ENCODE data around the gene TRIM26. TPM values are rescaled to one million over a fixed set of nuclear protein-coding genes. Genes with fewer than 3 reads are reported as not detected.
A peak's percentile ranks its signal among the peaks of the same experiment; 100 is the strongest.

TRIM26 gene
- total and polyA plus RNA-seq, 2 of the 8 experiments (the other 6 are each of a cell fraction or from before 2014, with no cell fraction given) = 21.5 to 32.3 TPM

DNA sequence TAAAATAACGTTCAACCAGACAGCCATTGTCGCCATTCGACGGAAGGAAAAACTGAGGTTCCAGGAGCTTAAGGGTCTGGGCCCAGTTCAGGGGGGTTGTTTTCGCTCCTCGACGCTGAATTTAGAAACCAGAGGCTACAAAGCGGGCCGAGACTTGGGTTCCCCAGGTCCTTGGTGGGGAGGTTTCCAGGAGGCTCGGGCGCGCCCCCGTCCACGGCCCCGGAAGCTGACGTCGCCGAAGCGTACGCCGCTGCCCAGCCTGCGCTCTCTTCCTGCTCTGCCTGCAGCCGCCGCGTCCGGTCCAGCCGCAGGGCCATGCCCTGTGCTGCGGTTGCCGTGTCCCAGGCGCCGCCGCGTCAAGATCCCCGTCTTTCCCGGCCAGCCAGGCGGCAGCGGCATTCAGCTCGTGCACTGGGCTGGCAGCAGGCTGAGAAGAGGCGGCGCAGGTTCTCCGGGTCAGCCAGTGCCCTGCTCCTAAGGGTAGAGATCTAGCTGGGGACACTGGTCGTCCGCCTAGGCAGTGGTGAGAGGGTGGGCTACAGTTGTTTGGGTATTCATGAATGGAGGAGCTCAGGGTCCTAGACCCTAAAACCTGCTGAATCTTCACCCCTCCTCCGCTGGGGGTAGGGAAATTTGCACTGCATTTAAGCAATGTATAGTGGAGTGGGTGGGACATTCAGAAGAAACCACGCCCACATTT is 901 bp upstream of the TRIM26 start:
- Histone ChIP-seq H2AK5ac (ENCODE audit: low read depth, low read length) (no peak overlapping the region; the same call in 1 of the 2 replicates), H3K18ac (ENCODE audit: extremely low read depth, low read length) (peak overlapping the region; percentile 97), H2AFZ (ENCODE audit: low read length) (peak overlapping the region; percentile 69), H2BK12ac (ENCODE audit: low read depth, low read length) (peak overlapping the region; percentile 86), H3K9me3 (ENCODE audit: insufficient read depth in 2 of 2, low read depth in 1 of 2, low read length in 1 of 2) (no peaks in the 10 kb centered on the region), H4K91ac (replicated peaks; ENCODE audit: insufficient read length, low read length) (peak overlapping the region; percentile 72), H4K20me1 (replicated peaks in 1 of 2; ENCODE audit: control insufficient read depth in 1 of 2, insufficient read depth in 2 of 2, low read length in 2 of 2) (peaks cover 0 to 8% of the 10 kb centered on the region in 2 experiments), H2BK15ac (ENCODE audit: low read length) (peak overlapping the region; percentile 72; the same call in 1 of the 2 replicates), H3K79me2 (ENCODE audit: control insufficient read depth in 1 of 2, insufficient read depth in 2 of 2, low read length in 2 of 2) (peaks cover 0 to 31% of the 10 kb centered on the region in 2 experiments; a peak in 3 of 4 replicates), H2BK20ac (ENCODE audit: low read length) (no peak overlapping the region), H4K8ac (ENCODE audit: extremely low read depth, insufficient read depth, low read length) (peak overlapping the region; percentile 88), H2BK120ac (replicated peaks; ENCODE audit: low read depth, low read length) (peak overlapping the region; percentile 6), H3K4me3 (ENCODE audit: extremely low read depth in 1 of 4, insufficient read depth in 2 of 4, low read depth in 3 of 4, low read length in 4 of 4) (peak overlapping the region; percentile 57 to 97 (median 94)), H2BK5ac (ENCODE audit: low read depth, low read length) (peak overlapping the region; percentile 63; the same call in 1 of the 2 replicates), H3K4me2 (ENCODE audit: insufficient read depth in 1 of 2, low read depth in 2 of 2, low read length in 2 of 2) (peak overlapping the region; percentile 80 to 86), H3K27ac (ENCODE audit: low read depth, low read length) (no peak overlapping the region), H3K23me2 (ENCODE audit: low read depth, low read length) (peaks cover 14% of the 10 kb centered on the region), H4K5ac (ENCODE audit: insufficient read length, low read depth, low read length) (peak overlapping the region; percentile 69), H3K79me1 (ENCODE audit: low read depth, low read length) (peaks cover 9% of the 10 kb centered on the region; the same call in 1 of the 2 replicates), H3K4ac (replicated peaks; ENCODE audit: insufficient read length, low read depth, low read length) (no peak overlapping the region), H3K14ac (ENCODE audit: insufficient read length) (no peak overlapping the region), H3K9ac (replicated peaks in 1 of 4; ENCODE audit: extremely low read depth in 1 of 4, low read depth in 3 of 4, low read length in 3 of 4) (peak overlapping the region in 3 of 4 experiments; percentile 24 to 65 (median 59); a peak in 5 of 7 replicates), H3K27me3 (replicated peaks in 1 of 4; ENCODE audit: control insufficient read depth in 3 of 4, extremely low read depth in 1 of 4, insufficient read depth in 3 of 4, low read length in 3 of 4) (no peaks in the 10 kb centered on the region; a peak in 1 of 7 replicates), H3K4me1 (replicated peaks in 1 of 4; ENCODE audit: control insufficient read depth in 3 of 4, insufficient read depth in 4 of 4, low read length in 3 of 4) (peaks cover 2 to 7% (median 5%) of the 10 kb centered on the region in 4 experiments; a peak in 4 of 7 replicates), H3K23ac (ENCODE audit: insufficient read length) (no peak overlapping the region), H3K56ac (replicated peaks; ENCODE audit: insufficient read length, low read depth, low read length) (peak overlapping the region; percentile 27), H3K36me3 (ENCODE audit: control insufficient read depth in 2 of 4, insufficient read depth in 4 of 4, low read length in 3 of 4) (no peaks in the 10 kb centered on the region)
- FAIRE-seq = no peak
- ChIA-PET CTCF (ENCODE audit: partially characterized antibody) (interaction anchor here (0.6 to 1.6 kb wide), 4 partner anchors 13 to 1211 kb away, joined by 3 to 4 read pairs (median 4); no protein-coding TSS in a partner anchor), POLR2A (ENCODE audit: partially characterized antibody) (interaction anchor here (0.6 to 2.1 kb wide), 10 partner anchors 12 to 239 kb away, joined by 3 to 17 read pairs (median 3); partner anchors contain the start of gene TRIM39)
- WGBS, 2 experiments (ENCODE audit: extremely low coverage in 1 of 2, insufficient coverage in 1 of 2, insufficient read length in 1 of 2, insufficient replicate concordance in 2 of 2, low coverage in 1 of 2, low lambda C conversion rate in 2 of 2, missing lambda C conversion rate in 1 of 2) = 14% methylated on average over 38 of the region's 45 CpGs; no CpG with 5 or more reads in 1 of the 2 experiments
- DNase-seq (ENCODE audit: low read depth in 1 of 2, low spot score in 2 of 2) = peak in 1 of 2 experiments; percentile 80
- TF ChIP-seq MAFK (IDR thresholded peaks at IDR 0.05; ENCODE audit: low read depth, low read length) = no peak
- no peak for TF ChIP-seq YY1 (IDR thresholded peaks at IDR 0.05; ENCODE audit: low read depth, low read length)
- peak; percentile 57; the same call in 1 of the 2 replicates for TF ChIP-seq POLR2AphosphoS5 (IDR thresholded peaks at IDR 0.05; ENCODE audit: low read depth, low read length)
- no peak for TF ChIP-seq RAD21 (IDR thresholded peaks at IDR 0.05 in 1 of 2, conservative IDR thresholded peaks at IDR 0.05 in 1 of 2; ENCODE audit: low read depth in 2 of 2, low read length in 2 of 2)
- TF ChIP-seq SIN3A (conservative IDR thresholded peaks at IDR 0.05 in 1 of 2, IDR thresholded peaks at IDR 0.05 in 1 of 2; ENCODE audit: low read depth in 1 of 2, low read length in 2 of 2) = no peak
- no peak for TF ChIP-seq CBX8 (IDR thresholded peaks at IDR 0.05; ENCODE audit: borderline replicate concordance, low read depth, low read length)
- no peak for TF ChIP-seq SP1 (IDR thresholded peaks at IDR 0.05; ENCODE audit: low read depth, low read length)
- TF ChIP-seq HDAC2 (IDR thresholded peaks at IDR 0.05; ENCODE audit: borderline replicate concordance in 1 of 2, low read depth in 2 of 2, low read length in 2 of 2) = peak in 1 of 2 experiments; percentile 29; a peak in 1 of 4 replicates
- no peak for TF ChIP-seq GABPA (IDR thresholded peaks at IDR 0.05; ENCODE audit: borderline replicate concordance, insufficient read depth, low read length)
- TF ChIP-seq CTBP2 (IDR thresholded peaks at IDR 0.05; ENCODE audit: borderline replicate concordance, insufficient read depth, insufficient read length, low read length) = no peak
